ENCODE measurements around the gene RGS12.

GRCh38 chr4:3269991-3270611, 22.7 kb upstream of the RGS12 start:
- no peak for TF ChIP-seq CTCF (conservative IDR thresholded peaks at IDR 0.05; ENCODE audit: low read length)
- no peak for TF ChIP-seq EZH2phosphoT487 (IDR thresholded peaks at IDR 0.05; ENCODE audit: borderline replicate concordance, low read depth, low read length)
